ENCODE results near the gene NF2. TPM values are rescaled to one million over a fixed set of nuclear protein-coding genes. Genes with fewer than 3 reads are reported as not detected.
"Not testable (repeated sequence)": the region's sequence is repeated elsewhere in the genome, so short reads cannot be mapped to it uniquely, and the experiment has no call there.

The NF2 gene
- 57.1 and 57.7 TPM in 2 replicates for total RNA-seq

DNA sequence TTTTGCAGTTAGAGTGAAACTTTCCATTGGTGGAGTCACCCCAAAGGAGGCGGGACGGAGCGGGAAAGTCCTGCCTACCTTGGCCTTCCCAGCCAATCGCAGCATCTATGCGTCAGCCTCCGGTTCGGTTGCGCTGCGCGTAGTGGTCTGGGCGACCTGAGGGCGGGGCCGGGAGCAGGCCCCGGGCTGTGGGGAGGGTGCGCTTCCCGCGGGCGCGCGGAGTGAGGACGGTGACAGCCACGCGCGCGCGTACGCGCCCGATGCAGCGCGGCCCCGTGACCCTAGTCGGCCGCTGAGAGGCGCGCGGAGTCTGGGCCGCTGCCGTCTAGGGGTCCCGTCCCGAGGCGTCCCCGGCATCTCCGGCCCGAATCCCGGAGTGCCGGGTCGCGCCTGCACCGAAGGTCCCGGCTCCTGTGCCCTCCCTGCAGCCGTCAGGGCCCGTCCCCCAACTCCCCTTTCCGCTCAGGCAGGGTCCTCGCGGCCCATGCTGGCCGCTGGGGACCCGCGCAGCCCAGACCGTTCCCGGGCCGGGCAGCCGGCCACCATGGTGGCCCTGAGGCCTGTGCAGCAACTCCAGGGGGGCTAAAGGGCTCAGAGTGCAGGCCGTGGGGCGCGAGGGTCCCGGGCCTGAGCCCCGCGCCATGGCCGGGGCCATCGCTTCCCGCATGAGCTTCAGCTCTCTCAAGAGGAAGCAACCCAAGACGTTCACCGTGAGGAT is at the start of gene NF2:
NF2 (plus strand) TSS at position 276 of the 718 bp plus-strand sequence; CDS start at position 642, 366 bp downstream.
- H3K27me3 Mint-ChIP-seq (ENCODE audit: low read depth): no peaks in the 10 kb centered on the region
- peak within 1 kb of the TSS; percentile 97 for H3K4me3 Mint-ChIP-seq (ENCODE audit: low read depth)
- H3K36me3 Mint-ChIP-seq (ENCODE audit: low read depth): peaks cover 15% of the 10 kb centered on the region
- H3K4me1 Mint-ChIP-seq (ENCODE audit: low read depth): peaks cover 22% of the 10 kb centered on the region
- intact Hi-C loops (cut with micrococcal nuclease): loop anchor here (1.0 to 5.0 kb wide), 6 partner anchors 15 to 664 kb away; partner anchors contain the start of genes ASCC2, NIPSNAP1, OSM and THOC5
- H3K27ac Mint-ChIP-seq: peak within 1 kb of the TSS; percentile 97
- DNase-seq (ENCODE audit: low spot score): peak; percentile 99
- no peaks in the 10 kb centered on the region for H3K9me3 Mint-ChIP-seq

GRCh38 chr22:29555065-29555644 is 48.3 kb upstream of the NF2 start:
- peaks cover 4% of the 10 kb centered on the region for H3K4me1 Mint-ChIP-seq (ENCODE audit: low read depth)
- no peak overlapping the region for H3K27ac Mint-ChIP-seq
- peaks cover 28% of the 10 kb centered on the region for H3K36me3 Mint-ChIP-seq (ENCODE audit: low read depth)
- DNase-seq (ENCODE audit: low spot score): no peak
- intact Hi-C loops (cut with micrococcal nuclease): no loop called here
- no peaks in the 10 kb centered on the region for H3K27me3 Mint-ChIP-seq (ENCODE audit: low read depth)
- no peaks in the 10 kb centered on the region for H3K9me3 Mint-ChIP-seq
- H3K4me3 Mint-ChIP-seq (ENCODE audit: low read depth): peak overlapping the region; percentile 27

DNA sequence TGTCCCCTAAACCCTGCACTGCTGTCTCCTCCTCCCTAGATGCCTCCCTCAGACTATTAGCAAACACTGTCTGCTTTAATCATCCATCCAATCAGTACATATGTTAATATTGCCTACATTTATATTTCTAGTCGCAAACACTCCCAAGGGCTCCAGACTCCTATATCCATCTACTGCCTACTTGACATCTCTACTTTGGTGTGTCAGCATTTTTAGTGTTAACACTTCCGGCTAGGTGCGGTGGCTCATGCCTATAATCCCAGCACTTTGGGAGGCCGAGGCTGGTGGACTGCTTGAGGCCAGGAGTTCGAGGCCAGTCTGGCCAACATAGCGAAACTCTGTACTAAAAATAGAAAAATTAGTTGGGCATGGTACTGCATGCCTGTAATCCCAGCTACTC is 44.4 kb upstream of the NF2 start:
- peaks cover 25% of the 10 kb centered on the region for H3K36me3 Mint-ChIP-seq (ENCODE audit: low read depth)
- H3K27me3 Mint-ChIP-seq (ENCODE audit: low read depth): no peaks in the 10 kb centered on the region
- no peak for DNase-seq (ENCODE audit: low spot score)
- intact Hi-C loops (cut with micrococcal nuclease): no loop called here
- no peak overlapping the region for H3K27ac Mint-ChIP-seq
- H3K9me3 Mint-ChIP-seq: no peaks in the 10 kb centered on the region
- no peak overlapping the region for H3K4me3 Mint-ChIP-seq (ENCODE audit: low read depth)
- no peaks in the 10 kb centered on the region for H3K4me1 Mint-ChIP-seq (ENCODE audit: low read depth)

DNA sequence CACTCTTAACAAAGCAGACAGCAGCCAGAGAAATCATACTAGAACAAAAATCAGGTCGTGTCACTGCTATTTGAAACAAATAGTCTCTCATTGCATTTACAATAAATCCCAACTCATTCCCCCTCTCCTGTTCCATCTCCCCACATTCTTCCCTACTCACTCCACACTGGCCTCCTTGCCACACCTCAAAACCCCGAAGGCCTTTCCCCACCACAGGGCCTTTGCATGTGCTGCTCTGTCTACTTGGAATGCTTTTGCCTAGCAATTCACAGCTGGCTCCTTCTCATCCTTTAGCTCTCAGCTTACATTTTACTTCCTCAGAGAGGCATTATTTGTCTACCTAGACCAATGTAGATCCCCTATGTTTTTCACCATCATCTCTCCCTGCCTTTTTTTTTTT is 43.6 kb upstream of the NF2 start:
- intact Hi-C loops (cut with micrococcal nuclease): no loop called here
- H3K36me3 Mint-ChIP-seq (ENCODE audit: low read depth): peaks cover 27% of the 10 kb centered on the region

GRCh38 chr22:29563652-29564460 is 39.6 kb upstream of the NF2 start:
- peaks cover 28% of the 10 kb centered on the region for H3K36me3 Mint-ChIP-seq (ENCODE audit: low read depth)
- H3K4me1 Mint-ChIP-seq (ENCODE audit: low read depth): no peaks in the 10 kb centered on the region
- H3K4me3 Mint-ChIP-seq (ENCODE audit: low read depth): no peak overlapping the region
- intact Hi-C loops (cut with micrococcal nuclease): no loop called here
- no peak overlapping the region for H3K27ac Mint-ChIP-seq
- no peak for DNase-seq (ENCODE audit: low spot score)
- H3K9me3 Mint-ChIP-seq: no peaks in the 10 kb centered on the region
- no peaks in the 10 kb centered on the region for H3K27me3 Mint-ChIP-seq (ENCODE audit: low read depth)

More for the DNA sequence above, 43.6 kb upstream of the NF2 start:
- H3K4me3 Mint-ChIP-seq (ENCODE audit: low read depth): no peak overlapping the region
- no peaks in the 10 kb centered on the region for H3K9me3 Mint-ChIP-seq
- DNase-seq (ENCODE audit: low spot score): no peak
- H3K27ac Mint-ChIP-seq: no peak overlapping the region
- H3K27me3 Mint-ChIP-seq (ENCODE audit: low read depth): no peaks in the 10 kb centered on the region
- no peaks in the 10 kb centered on the region for H3K4me1 Mint-ChIP-seq (ENCODE audit: low read depth)

GRCh38 chr22:29566513-29566912 is 36.9 kb upstream of the NF2 start:
- H3K4me3 Mint-ChIP-seq (ENCODE audit: low read depth); intact Hi-C loops (cut with micrococcal nuclease); H3K27me3 Mint-ChIP-seq (ENCODE audit: low read depth); H3K27ac Mint-ChIP-seq; H3K4me1 Mint-ChIP-seq (ENCODE audit: low read depth); DNase-seq (ENCODE audit: low spot score); H3K9me3 Mint-ChIP-seq: not testable (repeated sequence)
- H3K36me3 Mint-ChIP-seq (ENCODE audit: low read depth): peaks cover 17% of the 10 kb centered on the region

- H3K9me3 Mint-ChIP-seq: no peaks in the 10 kb centered on the region
- H3K4me1 Mint-ChIP-seq (ENCODE audit: low read depth): no peaks in the 10 kb centered on the region
- H3K27me3 Mint-ChIP-seq (ENCODE audit: low read depth): no peaks in the 10 kb centered on the region
- H3K4me3 Mint-ChIP-seq (ENCODE audit: low read depth): no peak overlapping the region
- no peak overlapping the region for H3K27ac Mint-ChIP-seq
- intact Hi-C loops (cut with micrococcal nuclease): no loop called here
- H3K36me3 Mint-ChIP-seq (ENCODE audit: low read depth): peaks cover 13% of the 10 kb centered on the region
- no peak for DNase-seq (ENCODE audit: low spot score)
These were observed 36.1 kb upstream of the NF2 start for GRCh38 chr22:29567338-29567737.

- Mint-ChIP-seq H3K27me3 (ENCODE audit: low read depth) (no peaks in the 10 kb centered on the region), H3K4me3 (ENCODE audit: low read depth) (no peak overlapping the region), H3K4me1 (ENCODE audit: low read depth) (no peaks in the 10 kb centered on the region), H3K9me3 (no peaks in the 10 kb centered on the region), H3K36me3 (ENCODE audit: low read depth) (peaks cover 13% of the 10 kb centered on the region), H3K27ac (no peak overlapping the region)
- DNase-seq (ENCODE audit: low spot score): no peak
- intact Hi-C loops (cut with micrococcal nuclease): no loop called here
These were observed 34.3 kb upstream of the NF2 start for GRCh38 chr22:29569011-29569678.

DNA sequence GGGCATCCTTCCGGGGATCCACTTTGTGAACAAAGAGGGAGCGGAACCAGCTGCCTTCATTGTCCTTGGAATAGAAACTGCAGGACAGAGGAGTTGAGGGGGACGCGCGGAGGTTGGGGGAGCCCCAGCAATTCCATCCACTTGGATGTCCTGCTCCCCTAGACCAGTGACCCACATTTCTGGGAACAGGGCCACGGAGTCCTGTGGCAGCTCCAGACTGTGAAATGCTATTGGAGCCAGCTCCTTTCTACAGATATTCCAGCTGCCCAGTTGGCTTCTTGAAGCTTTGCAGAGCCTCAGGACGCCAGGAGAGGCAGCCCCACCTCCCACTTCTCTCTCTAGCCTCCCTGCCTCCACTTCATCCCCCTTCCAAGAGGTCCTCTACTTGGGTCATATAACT is 33.0 kb upstream of the NF2 start:
- Mint-ChIP-seq H3K27ac (no peak overlapping the region), H3K36me3 (ENCODE audit: low read depth) (peaks cover 10% of the 10 kb centered on the region), H3K4me1 (ENCODE audit: low read depth) (no peaks in the 10 kb centered on the region), H3K27me3 (ENCODE audit: low read depth) (no peaks in the 10 kb centered on the region), H3K9me3 (no peaks in the 10 kb centered on the region), H3K4me3 (ENCODE audit: low read depth) (no peak overlapping the region)
- DNase-seq (ENCODE audit: low spot score): no peak
- intact Hi-C loops (cut with micrococcal nuclease): no loop called here

DNA sequence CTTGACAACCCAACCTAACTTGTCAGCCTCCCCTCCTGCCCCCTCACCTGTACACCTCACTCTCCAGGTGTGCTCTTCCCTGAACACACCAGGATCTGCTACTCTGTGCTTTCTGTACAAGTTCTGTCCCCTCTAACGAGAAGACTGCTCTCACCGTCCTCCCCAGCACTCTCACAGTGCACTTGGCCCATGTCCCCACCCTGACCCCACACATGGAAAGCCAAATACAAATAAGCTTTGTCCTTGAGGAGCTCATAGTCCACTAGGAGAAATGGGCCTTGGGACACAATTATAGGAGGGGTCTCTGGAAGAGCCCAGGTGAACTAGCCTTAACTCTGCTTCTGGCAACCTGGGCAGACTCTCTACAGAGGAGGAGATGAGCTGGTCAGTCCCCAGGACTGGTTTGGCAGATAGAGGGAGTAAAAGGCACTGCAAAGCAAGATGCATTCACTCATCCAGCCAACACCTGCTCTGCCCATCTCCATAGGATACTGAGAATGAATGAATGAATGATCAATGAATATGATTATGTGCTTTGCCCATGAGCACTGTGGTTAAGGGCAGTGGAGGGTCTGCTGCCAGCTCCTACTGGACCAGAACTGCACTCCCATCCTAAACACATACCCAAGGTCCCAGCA is 32.4 kb upstream of the NF2 start:
- no peaks in the 10 kb centered on the region for H3K27me3 Mint-ChIP-seq (ENCODE audit: low read depth)
- no peak overlapping the region for H3K4me3 Mint-ChIP-seq (ENCODE audit: low read depth)
- DNase-seq (ENCODE audit: low spot score): no peak
- no peaks in the 10 kb centered on the region for H3K4me1 Mint-ChIP-seq (ENCODE audit: low read depth)
- H3K27ac Mint-ChIP-seq: no peak overlapping the region
- intact Hi-C loops (cut with micrococcal nuclease): no loop called here
- H3K36me3 Mint-ChIP-seq (ENCODE audit: low read depth): peaks cover 10% of the 10 kb centered on the region
- no peaks in the 10 kb centered on the region for H3K9me3 Mint-ChIP-seq

GRCh38 chr22:29574762-29575450 is 28.5 kb upstream of the NF2 start:
- H3K9me3 Mint-ChIP-seq: no peaks in the 10 kb centered on the region
- no peak overlapping the region for H3K4me3 Mint-ChIP-seq (ENCODE audit: low read depth)
- no peak for DNase-seq (ENCODE audit: low spot score)
- intact Hi-C loops (cut with micrococcal nuclease): no loop called here
- no peak overlapping the region for H3K27ac Mint-ChIP-seq
- H3K27me3 Mint-ChIP-seq (ENCODE audit: low read depth): no peaks in the 10 kb centered on the region
- peaks cover under 1% of the 10 kb centered on the region for H3K4me1 Mint-ChIP-seq (ENCODE audit: low read depth)
- H3K36me3 Mint-ChIP-seq (ENCODE audit: low read depth): no peaks in the 10 kb centered on the region
